GM12878 (cell line): ENCODE results near the gene BSN. TPM values are rescaled to one million over a fixed set of nuclear protein-coding genes. Genes with fewer than 3 reads are reported as not detected.

ENCODE experiments used
- ATAC-seq: fragments of 200-7000 bp; cut with Tn5 transposase; 3 replicates; pipeline ENCODE4 v1.9.1; 2020; ENCODE audit warnings: mild to moderate bottlenecking, moderate library complexity
- BruUV-seq: library from RNA; stranded (reverse); fragments of 400-500 nt; replicated peaks from 2 replicates; lab custom pipeline; 2021; lab: Mats Ljungman, UMichigan
- CTCF ChIA-PET: fragments of 300-600 bp; sonication (Branson Sonifier 250); formaldehyde crosslinking; extraction: SDS; loops from one replicate; lab custom pipeline; 2021; ENCODE audit warnings: inconsistent platforms; lab: Yijun Ruan, JAX
- POLR2A ChIA-PET: fragments of 350-600 bp; formaldehyde crosslinking; extraction: SDS; loops from one replicate; lab custom pipeline; 2021; ENCODE audit warnings: inconsistent platforms; lab: Charles Lee
- RAD21 ChIA-PET: fragments of 300-600 bp; sonication (Branson Sonifier 250); formaldehyde crosslinking; loops from one replicate; lab custom pipeline; 2023; ENCODE audit warnings: antibody characterized with exemption; ENCODE audit not compliant: unreplicated experiment; lab: Charles Lee
- SMC1A ChIA-PET: fragments of 300-600 bp; sonication (Branson Sonifier 250); formaldehyde crosslinking; loops from one replicate; lab custom pipeline; 2023; ENCODE audit not compliant: unreplicated experiment, uncharacterized antibody; lab: Charles Lee
- DNase-seq: peaks from one replicate; pipeline ENCODE4 v3.0.0-alpha.2; 2011; ENCODE audit warnings: low read depth, low spot score
- FAIRE-seq: peaks from 3 replicates; lab custom pipeline; 2011; peaks lifted over from hg19 to GRCh38; lab: Jason Lieb, UNC
- H2AFZ ChIP-seq: 2 replicates; pipeline ENCODE4 v1.6.0; 2011; ENCODE audit warnings: low read depth, low read length, control low read depth; ENCODE audit not compliant: control insufficient read depth
- H3K27ac ChIP-seq: 2 replicates; pipeline ENCODE4 v1.5.1; 2011; ENCODE audit warnings: control low read depth; ENCODE audit not compliant: control insufficient read depth, insufficient read depth
- H3K27me3 ChIP-seq, 2 experiments: replicated peaks in 1 of 2; 2 replicates each; pipeline versions ENCODE4 v1.6.0 to v1.6.1; 2011; ENCODE audit warnings: low read length in 1 of 2; ENCODE audit not compliant: control insufficient read depth in 2 of 2, insufficient read depth in 2 of 2
- H3K36me3 ChIP-seq, 2 experiments: 2 replicates each; pipeline ENCODE4 v1.5.1; 2011; ENCODE audit warnings: low read length in 1 of 2; ENCODE audit not compliant: control insufficient read depth in 2 of 2, insufficient read depth in 2 of 2
- H3K4me1 ChIP-seq: 2 replicates; pipeline ENCODE4 v1.6.1; 2011; ENCODE audit warnings: mild to moderate bottlenecking, low read length, moderate library complexity, mixed read lengths; ENCODE audit not compliant: control insufficient read depth, insufficient read depth
- H3K4me2 ChIP-seq: 2 replicates; pipeline ENCODE4 v1.6.0; 2011; ENCODE audit warnings: control low read depth; ENCODE audit not compliant: control insufficient read depth, insufficient read depth
- H3K4me3 ChIP-seq: fragments of 200-600 bp; sonication (generic); 2 replicates; pipeline ENCODE4 v1.5.1; 2016
- H3K79me2 ChIP-seq: 2 replicates; pipeline ENCODE4 v1.6.0; 2011; ENCODE audit warnings: low read length; ENCODE audit not compliant: control insufficient read depth, insufficient read depth
- H3K9ac ChIP-seq: 2 replicates; pipeline ENCODE4 v1.8.0; 2011; ENCODE audit warnings: low read length, control low read depth, mixed read lengths; ENCODE audit not compliant: control insufficient read depth, insufficient read depth
- H3K9me3 ChIP-seq: replicated peaks from 3 replicates; pipeline ENCODE4 v1.5.1; 2011; ENCODE audit warnings: mild to moderate bottlenecking, low read length; ENCODE audit not compliant: control insufficient read depth, insufficient read depth
- H4K20me1 ChIP-seq: 2 replicates; pipeline ENCODE4 v1.6.0; 2011; ENCODE audit not compliant: control insufficient read depth, insufficient read depth
- BCL11A ChIP-seq: IDR thresholded peaks from 2 replicates; pipeline ENCODE4 v1.6.1; 2011; ENCODE audit warnings: low read depth, low read length
- CBFB ChIP-seq: IDR thresholded peaks from 2 replicates; pipeline ENCODE4 v1.6.1; 2016; ENCODE audit warnings: antibody characterized with exemption, low read depth
- CREM ChIP-seq: IDR thresholded peaks from 2 replicates; pipeline ENCODE4 v1.6.1; 2014; ENCODE audit warnings: antibody characterized with exemption, low read depth
- ESRRA ChIP-seq: IDR thresholded peaks from 2 replicates; pipeline ENCODE4 v1.6.1; 2012; ENCODE audit warnings: mild to moderate bottlenecking, low read length, improper control_type of control experiment
- HDGF ChIP-seq: fragments of 450-650 bp; IDR thresholded peaks from 2 replicates; pipeline ENCODE4 v1.6.1; 2016; ENCODE audit warnings: antibody characterized with exemption
- MYB ChIP-seq: fragments of 150-350 bp; IDR thresholded peaks from 2 replicates; pipeline ENCODE4 v1.6.1; 2014; ENCODE audit warnings: mild to moderate bottlenecking, low read depth, low read length, borderline replicate concordance
- NFYB ChIP-seq: IDR thresholded peaks from 2 replicates; pipeline ENCODE4 v1.6.1; 2011; ENCODE audit warnings: low read depth, mild to moderate bottlenecking, low read length, improper control_type of control experiment, moderate library complexity; ENCODE audit not compliant: insufficient read depth
- PBX3 ChIP-seq: IDR thresholded peaks from 2 replicates; pipeline ENCODE4 v1.6.1; 2011; ENCODE audit warnings: mild to moderate bottlenecking, low read depth, low read length, moderate library complexity; ENCODE audit not compliant: insufficient replicate concordance
- PML ChIP-seq: IDR thresholded peaks from 2 replicates; pipeline ENCODE4 v1.6.1; 2012; ENCODE audit warnings: low read length, inconsistent platforms
- POLR2AphosphoS2 ChIP-seq: IDR thresholded peaks from 2 replicates; pipeline ENCODE4 v1.6.1; 2011; ENCODE audit warnings: low read depth, mild to moderate bottlenecking, low read length, improper control_type of control experiment, moderate library complexity
- POU2F2 ChIP-seq: IDR thresholded peaks from 3 replicates; pipeline ENCODE4 v1.6.1; 2011; ENCODE audit warnings: low read depth, mild to moderate bottlenecking, low read length, borderline replicate concordance
- RAD21 ChIP-seq: IDR thresholded peaks from 2 replicates; pipeline ENCODE4 v1.6.1; 2011; ENCODE audit warnings: mild to moderate bottlenecking, low read depth, low read length, moderate library complexity; ENCODE audit not compliant: insufficient read depth
- RB1 ChIP-seq: fragments of 450-650 bp; formaldehyde crosslinking; IDR thresholded peaks from 2 replicates; pipeline ENCODE4 v1.6.1; 2017; ENCODE audit warnings: mild to moderate bottlenecking, borderline replicate concordance
- SMARCA5 ChIP-seq: fragments of 450-650 bp; IDR thresholded peaks from 2 replicates; pipeline ENCODE4 v1.6.1; 2017; ENCODE audit warnings: mild to moderate bottlenecking
- SPI1 ChIP-seq: IDR thresholded peaks from 2 replicates; pipeline ENCODE4 v1.6.1; 2011; ENCODE audit warnings: low read depth, mild to moderate bottlenecking, low read length, moderate library complexity, borderline replicate concordance; ENCODE audit not compliant: insufficient read depth
- USF1 ChIP-seq: IDR thresholded peaks from 2 replicates; pipeline ENCODE4 v1.6.1; 2011; ENCODE audit warnings: borderline replicate concordance, low read depth, mild to moderate bottlenecking, moderate library complexity, mixed read lengths, low read length; ENCODE audit not compliant: insufficient read depth; ENCODE audit errors: extremely low read length
- WGBS: methylation state at CpG from one replicate; pipeline ENCODE4 v1.1.6; 2016; ENCODE audit warnings: low lambda C conversion rate; ENCODE audit not compliant: insufficient replicate concordance, insufficient coverage; ENCODE audit errors: missing lambda C conversion rate; 5-methylcytosine and 5-hydroxymethylcytosine counted together
- in situ Hi-C: fragments of 300-500 bp; cut with MboI; formaldehyde crosslinking; loops from 9 replicates; pipeline ENCODE4 v1.14.3; 2018; ENCODE audit warnings: mixed read lengths
- intact Hi-C: fragments of 100-400 bp; cut with micrococcal nuclease; formaldehyde crosslinking; loops from one replicate; pipeline ENCODE4 v1.14.2; 2022; ENCODE audit not compliant: unreplicated experiment
- polyA plus RNA-seq, 11 experiments: library from polyadenylated mRNA; depleted of rRNA in 4 of 11; unstranded in 6 of 11; stranded (reverse) in 5 of 11; fragments of >200 nt; fragmentation: Nextera tagmentation in 4 of 11; fragmentation: Illumina TruSeq in 1 of 11; extraction: Ambion mirVana in 4 of 11; extraction: Trizol in 1 of 11; gene quantifications; 1 replicate in 1 of 11; 2 replicates in 10 of 11; pipeline versions ENCODE4 v1.2.1 to v1.2.3, GENCODE V29; 2011 to 2016; ENCODE audit warnings: inconsistent platforms in 2 of 11, missing spikeins in 2 of 11, low read depth in 1 of 11
- total RNA-seq, 4 experiments: library from RNA; depleted of rRNA in 3 of 4; stranded (reverse); fragments of >200 nt in 3 of 4; fragmentation: Illumina TruSeq in 1 of 4; extraction: Trizol in 1 of 4; gene quantifications; 2 replicates each; pipeline versions ENCODE4 v1.2.1 to v1.2.3, GENCODE V29; 2013 to 2021

The BSN gene
- total and polyA plus RNA-seq, 10 of the 15 experiments (the other 5 are each of a cell fraction or from before 2014, with no cell fraction given): under 0.01 to 0.19 (median 0.05) TPM; not detected in 1

- ChIA-PET CTCF (interaction anchor here (0.9 to 1.0 kb wide), 2 partner anchors 9 to 46 kb away, joined by 3 read pairs; no protein-coding TSS in a partner anchor), SMC1A (interaction anchor here (0.9 kb wide), 1 partner anchor 519 kb away, joined by 3 read pairs; no protein-coding TSS in a partner anchor), POLR2A (interaction anchor here (0.6 kb wide), 1 partner anchor 199 kb away, joined by 3 read pairs; no protein-coding TSS in a partner anchor), RAD21 (no interaction called here)
- H3K79me2 ChIP-seq: no peaks in the 10 kb centered on the region; the same call in 1 of the 2 replicates
- no peak for ATAC-seq
- H3K4me2 ChIP-seq: no peak overlapping the region
- H3K9ac ChIP-seq: no peak overlapping the region
- no peaks in the 10 kb centered on the region for H3K27me3 ChIP-seq
- no peak for FAIRE-seq
- no peak for TF ChIP-seq NFYB
- no peak for TF ChIP-seq RB1
- no peak for TF ChIP-seq SPI1
- TF ChIP-seq HDGF: no peak
- TF ChIP-seq CREM: no peak
- 98% methylated on average over 3 of the region's 3 CpGs for WGBS
- in situ Hi-C loops: no loop called here
- H3K36me3 ChIP-seq: peaks cover 2 to 10% of the 10 kb centered on the region in 2 experiments; a peak in 3 of 4 replicates
- no peak overlapping the region for H3K27ac ChIP-seq
- H3K4me1 ChIP-seq: no peaks in the 10 kb centered on the region
- H3K9me3 ChIP-seq: no peaks in the 10 kb centered on the region
- H3K4me3 ChIP-seq: no peak overlapping the region
- no peak overlapping the region for H2AFZ ChIP-seq
- intact Hi-C loops: no loop called here
- no peak for DNase-seq
- H4K20me1 ChIP-seq: no peaks in the 10 kb centered on the region
- BruUV-seq: no TSS peak
These were observed 47.4 kb upstream of the BSN start for GRCh38 chr3:49506906-49507305.

- BruUV-seq: no TSS peak
- RAD21 ChIA-PET: no interaction called here
- Histone ChIP-seq H3K27me3 (no peaks in the 10 kb centered on the region), H3K4me2 (no peak overlapping the region), H3K9me3 (no peaks in the 10 kb centered on the region), H3K4me3 (no peak overlapping the region), H2AFZ (no peak overlapping the region), H3K9ac (no peak overlapping the region), H3K27ac (no peak overlapping the region), H3K79me2 (no peaks in the 10 kb centered on the region; the same call in 1 of the 2 replicates), H3K4me1 (no peaks in the 10 kb centered on the region), H3K36me3 (peaks cover 2 to 14% of the 10 kb centered on the region in 2 experiments), H4K20me1 (no peaks in the 10 kb centered on the region)
- WGBS: 49% methylated on average over 2 of the region's 2 CpGs
- no peak for ATAC-seq
- CTCF ChIA-PET: interaction anchor here (1.7 kb wide), 1 partner anchor 31 kb away, joined by 6 read pairs; no protein-coding TSS in a partner anchor
- intact Hi-C loops (no loop called here), in situ Hi-C loops (no loop called here)
- SMC1A ChIA-PET: interaction anchor here (1.0 kb wide), 1 partner anchor 57 kb away, joined by 3 read pairs; no protein-coding TSS in a partner anchor
- POLR2A ChIA-PET: interaction anchor here (0.9 kb wide), 1 partner anchor 18 kb away, joined by 3 read pairs; no protein-coding TSS in a partner anchor
- no peak for DNase-seq
- FAIRE-seq: no peak
- TF ChIP-seq PBX3: no peak
- TF ChIP-seq BCL11A: no peak
- no peak for TF ChIP-seq USF1
- no peak for TF ChIP-seq SMARCA5
- no peak for TF ChIP-seq ESRRA
- no peak for TF ChIP-seq MYB
- TF ChIP-seq PML: no peak
- TF ChIP-seq CBFB: no peak
- no peak for TF ChIP-seq RAD21
- no peak for TF ChIP-seq POU2F2
- TF ChIP-seq POLR2AphosphoS2: no peak
These were observed 45.2 kb upstream of the BSN start for GRCh38 chr3:49509028-49509561.
